ENCODE data around the gene TMEM176B. TPM values are rescaled to one million over a fixed set of nuclear protein-coding genes. Genes with fewer than 3 reads are reported as not detected.
"Not testable (repeated sequence)": the region's sequence is repeated elsewhere in the genome, so short reads cannot be mapped to it uniquely, and the experiment has no call there.

TMEM176B gene
- total and polyA plus RNA-seq, 2 of the 13 experiments (the other 11 are each of a cell fraction or from before 2014, with no cell fraction given): not detected

- TF ChIP-seq AHDC1 (CRISPR knock-in tag; IDR thresholded peaks at IDR 0.05; ENCODE audit: borderline replicate concordance) (peak; percentile 64; the same call in 1 of the 2 replicates), TFDP2 (CRISPR knock-in tag; IDR thresholded peaks at IDR 0.05) (peak; percentile 51; the same call in 1 of the 2 replicates), ZNF709 (CRISPR knock-in tag; IDR thresholded peaks at IDR 0.05) (0 out of 2 replicates have a peak, but pooled peaks have one; percentile 38), ZNF800 (CRISPR knock-in tag; IDR thresholded peaks at IDR 0.05) (0 out of 2 replicates have a peak, but pooled peaks have one; percentile 27), ZBTB38 (CRISPR knock-in tag; IDR thresholded peaks at IDR 0.05) (peak; percentile 24; the same call in 1 of the 2 replicates), FOXK1 (CRISPR knock-in tag; IDR thresholded peaks at IDR 0.05; ENCODE audit: borderline replicate concordance, low read depth) (peak; percentile 85), SP1 (CRISPR knock-in tag; IDR thresholded peaks at IDR 0.05) (peak; percentile 48; the same call in 1 of the 2 replicates), FOXJ3 (CRISPR knock-in tag; IDR thresholded peaks at IDR 0.05; ENCODE audit: borderline replicate concordance) (peak; percentile 87), MAZ (CRISPR knock-in tag; IDR thresholded peaks at IDR 0.05; ENCODE audit: low read depth) (peak; percentile 43; the same call in 1 of the 2 replicates), ZSCAN21 (CRISPR knock-in tag; IDR thresholded peaks at IDR 0.05; ENCODE audit: borderline replicate concordance) (peak; percentile 56; the same call in 1 of the 2 replicates), ZNF572 (CRISPR knock-in tag; IDR thresholded peaks at IDR 0.05) (0 out of 2 replicates have a peak, but pooled peaks have one; percentile 30), ZNF766 (CRISPR knock-in tag; IDR thresholded peaks at IDR 0.05; ENCODE audit: borderline replicate concordance) (0 out of 2 replicates have a peak, but pooled peaks have one; percentile 49), ATF2 (CRISPR knock-in tag; IDR thresholded peaks at IDR 0.05) (0 out of 2 replicates have a peak, but pooled peaks have one; percentile 25)
- TF ChIP-seq SP1 (IDR thresholded peaks at IDR 0.05); MAZ (IDR thresholded peaks at IDR 0.05; ENCODE audit: borderline replicate concordance, low read depth, low read length): not testable (repeated sequence)
These were observed 7.7 kb upstream of the TMEM176B start (continued) for GRCh38 chr7:150807616-150808438.
